ENCODE results near the gene PLD2.
A peak's percentile ranks its signal among the peaks of the same experiment; 100 is the strongest.

Gene PLD2

DNA sequence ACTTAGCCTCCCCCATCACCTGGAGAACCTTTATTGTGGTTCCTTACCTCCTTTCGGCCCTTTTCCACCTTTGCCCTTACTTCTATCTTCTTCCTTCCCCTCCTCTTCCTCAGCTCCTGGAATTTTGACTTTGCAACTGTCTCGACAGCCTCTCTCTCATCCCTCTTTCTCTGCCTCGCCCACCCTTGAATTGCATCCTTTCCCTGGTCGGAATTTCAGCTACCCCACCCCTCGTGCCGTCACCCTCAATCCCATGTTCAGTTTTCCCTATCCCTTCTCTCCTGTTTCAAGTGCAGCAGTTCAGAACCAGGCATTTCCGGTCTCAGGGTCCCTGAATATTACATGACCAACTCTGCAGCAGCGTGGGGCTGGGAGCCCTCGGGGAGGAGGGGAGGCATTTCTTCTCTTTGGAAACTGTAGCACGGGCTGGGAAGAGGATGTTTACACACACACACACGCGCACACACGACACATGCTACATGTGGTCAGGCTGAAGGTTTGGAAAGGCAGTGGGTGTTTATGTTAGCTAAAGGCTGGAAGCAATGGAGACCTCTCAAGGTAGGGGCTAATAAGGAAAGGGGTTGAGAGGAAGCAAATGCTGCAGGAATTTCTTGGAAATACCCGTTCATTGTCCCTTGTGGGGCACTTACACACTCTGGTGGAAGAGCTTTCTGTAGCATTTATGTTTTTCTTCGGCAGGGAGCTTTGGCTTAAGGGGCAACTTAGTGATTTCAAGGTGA, 27.2 kb downstream of the PLD2 start:
- peaks cover 17% of the 10 kb centered on the region for H3K4me1 ChIP-seq (ENCODE audit: control insufficient read depth, insufficient read depth, low read length)
- peak overlapping the region; percentile 82 for H3K9ac ChIP-seq (ENCODE audit: low read length)
- peak overlapping the region; percentile 88 for H3K4me3 ChIP-seq (ENCODE audit: low read depth, low read length)
- H3K27ac ChIP-seq (ENCODE audit: low read depth, low read length) = peak overlapping the region; percentile 51; the same call in 1 of the 2 replicates
- no peaks in the 10 kb centered on the region for H3K27me3 ChIP-seq (ENCODE audit: control insufficient read depth, insufficient read depth, low read length)
- H3K9me3 ChIP-seq (ENCODE audit: control insufficient read depth, insufficient read depth, low read depth, low read length) = no peaks in the 10 kb centered on the region
- H3K36me3 ChIP-seq (ENCODE audit: control insufficient read depth, insufficient read depth, low read length) = 0 out of 2 replicates have a peak, but pooled peaks cover 4% of the 10 kb centered on the region

DNA sequence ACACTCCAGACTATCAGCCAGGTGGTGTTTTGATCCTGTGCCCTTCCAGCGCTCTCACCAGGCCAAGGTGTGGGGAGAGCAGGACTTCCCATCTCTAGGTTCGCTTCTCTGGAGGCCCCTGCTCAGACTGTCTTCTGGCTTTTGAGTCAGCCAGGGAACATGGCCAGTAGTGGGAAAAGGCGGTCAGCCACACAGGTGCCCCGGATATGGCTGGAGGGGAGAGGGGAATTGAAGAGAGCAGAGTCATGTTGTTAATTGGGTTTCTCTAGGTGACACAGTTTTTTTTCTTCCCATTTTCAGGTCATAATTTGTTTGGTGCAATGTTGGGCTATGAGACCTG, 27.7 kb downstream of the PLD2 start:
- Histone ChIP-seq H3K36me3 (ENCODE audit: control insufficient read depth, insufficient read depth, low read length) (0 out of 2 replicates have a peak, but pooled peaks cover 4% of the 10 kb centered on the region), H3K4me1 (ENCODE audit: control insufficient read depth, insufficient read depth, low read length) (peaks cover 17% of the 10 kb centered on the region), H3K9ac (ENCODE audit: low read length) (peak overlapping the region; percentile 82), H3K4me3 (ENCODE audit: low read depth, low read length) (peak overlapping the region; percentile 88), H3K9me3 (ENCODE audit: control insufficient read depth, insufficient read depth, low read depth, low read length) (no peaks in the 10 kb centered on the region), H3K27me3 (ENCODE audit: control insufficient read depth, insufficient read depth, low read length) (no peaks in the 10 kb centered on the region), H3K27ac (ENCODE audit: low read depth, low read length) (no peak overlapping the region)

DNA sequence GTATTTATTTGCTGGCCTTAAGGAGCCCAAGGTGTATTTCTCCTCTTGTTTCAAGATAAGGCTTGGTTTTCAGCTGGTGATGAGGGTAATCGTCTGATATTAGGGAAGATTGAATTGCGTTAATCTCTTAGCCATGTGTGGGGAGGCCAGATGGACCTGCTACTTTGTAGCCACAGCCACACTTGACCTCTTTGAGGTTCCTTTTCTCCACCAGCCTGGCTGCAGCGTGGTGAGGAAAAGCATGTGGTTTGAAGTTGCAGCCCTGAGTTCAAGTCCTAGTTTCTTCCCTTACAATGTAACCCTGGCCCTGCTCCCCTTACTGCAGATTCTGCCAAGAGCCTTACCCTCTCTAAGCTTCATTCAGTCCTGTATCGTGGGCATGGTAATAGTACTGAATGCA, 29.3 kb downstream of the PLD2 start:
- no peak overlapping the region for H3K4me3 ChIP-seq (ENCODE audit: low read depth, low read length)
- no peaks in the 10 kb centered on the region for H3K27me3 ChIP-seq (ENCODE audit: control insufficient read depth, insufficient read depth, low read length)
- 0 out of 2 replicates have a peak, but pooled peaks cover 4% of the 10 kb centered on the region for H3K36me3 ChIP-seq (ENCODE audit: control insufficient read depth, insufficient read depth, low read length)
- H3K27ac ChIP-seq (ENCODE audit: low read depth, low read length) = no peak overlapping the region
- H3K9me3 ChIP-seq (ENCODE audit: control insufficient read depth, insufficient read depth, low read depth, low read length) = no peaks in the 10 kb centered on the region
- H3K4me1 ChIP-seq (ENCODE audit: control insufficient read depth, insufficient read depth, low read length) = peaks cover 22% of the 10 kb centered on the region
- no peak overlapping the region for H3K9ac ChIP-seq (ENCODE audit: low read length)

DNA sequence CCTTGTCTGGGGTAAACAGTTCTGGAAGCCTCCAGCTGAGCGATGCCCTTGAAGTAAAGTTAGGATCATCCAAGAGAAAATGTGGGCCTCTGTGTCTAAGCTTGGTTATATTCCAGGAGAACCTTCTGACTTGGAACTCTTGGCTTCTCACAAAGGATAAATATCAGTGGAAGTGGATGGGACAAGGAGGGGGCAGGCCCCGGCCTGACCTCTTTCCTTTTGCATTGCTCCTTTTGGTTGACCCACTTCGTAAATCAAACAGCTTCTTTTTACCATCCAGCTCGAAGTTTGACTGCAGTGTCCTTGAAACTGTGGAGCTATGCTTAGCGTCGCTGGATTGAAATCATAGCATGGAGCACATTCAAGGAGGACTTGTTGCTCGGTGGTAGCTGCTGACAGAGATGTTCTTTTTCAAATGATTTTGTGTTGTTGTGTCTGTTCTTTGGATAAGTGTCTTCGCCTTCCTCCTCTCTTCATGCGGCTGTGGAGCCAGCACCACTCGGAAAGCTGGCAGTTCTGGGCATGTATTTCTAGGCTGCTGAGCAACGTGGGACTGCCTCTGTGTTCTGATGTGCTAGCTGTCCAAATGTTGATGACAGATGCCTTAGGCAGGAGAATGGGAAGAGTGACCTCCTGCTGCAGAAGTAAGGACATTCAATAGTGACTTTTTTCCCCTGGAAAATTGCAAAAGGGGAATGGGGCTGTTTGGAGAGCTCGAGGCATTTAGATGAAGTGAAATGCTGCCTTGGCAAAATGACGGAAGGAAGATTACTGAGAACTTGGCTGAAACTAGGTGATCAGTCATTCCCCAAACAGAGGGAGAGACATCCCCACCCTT, 30.7 kb downstream of the PLD2 start:
- H3K4me1 ChIP-seq (ENCODE audit: control insufficient read depth, insufficient read depth, low read length) = peaks cover 22% of the 10 kb centered on the region
- H3K27me3 ChIP-seq (ENCODE audit: control insufficient read depth, insufficient read depth, low read length) = no peaks in the 10 kb centered on the region
- 0 out of 2 replicates have a peak, but pooled peaks cover 4% of the 10 kb centered on the region for H3K36me3 ChIP-seq (ENCODE audit: control insufficient read depth, insufficient read depth, low read length)
- no peak overlapping the region for H3K9ac ChIP-seq (ENCODE audit: low read length)
- no peak overlapping the region for H3K27ac ChIP-seq (ENCODE audit: low read depth, low read length)
- no peaks in the 10 kb centered on the region for H3K9me3 ChIP-seq (ENCODE audit: control insufficient read depth, insufficient read depth, low read depth, low read length)
- no peak overlapping the region for H3K4me3 ChIP-seq (ENCODE audit: low read depth, low read length)

DNA sequence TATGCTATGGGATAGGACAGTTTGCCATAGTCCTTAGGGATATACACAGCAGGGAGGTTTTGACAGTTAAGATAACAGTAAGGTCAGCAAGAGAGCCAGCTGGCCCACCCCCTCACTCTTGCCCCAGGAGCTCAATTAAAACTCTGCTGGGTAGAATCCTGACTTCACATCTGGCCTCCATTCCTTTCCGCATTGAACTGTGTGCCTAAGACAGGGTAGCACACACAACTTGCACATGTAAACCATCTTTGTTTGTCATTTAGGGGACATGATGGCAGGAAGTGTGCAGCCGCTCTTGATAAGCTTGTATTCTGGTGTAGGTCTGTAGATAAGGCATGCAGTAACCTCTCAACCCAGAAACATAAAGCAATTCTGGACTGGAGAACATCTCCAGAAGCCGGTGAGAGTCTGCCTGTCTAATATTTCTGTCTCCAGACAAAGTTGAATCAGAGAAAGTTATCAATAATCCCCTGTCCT, 31.4 kb downstream of the PLD2 start:
- no peaks in the 10 kb centered on the region for H3K9me3 ChIP-seq (ENCODE audit: control insufficient read depth, insufficient read depth, low read depth, low read length)
- no peaks in the 10 kb centered on the region for H3K27me3 ChIP-seq (ENCODE audit: control insufficient read depth, insufficient read depth, low read length)
- H3K36me3 ChIP-seq (ENCODE audit: control insufficient read depth, insufficient read depth, low read length) = 0 out of 2 replicates have a peak, but pooled peaks cover 4% of the 10 kb centered on the region
- H3K4me3 ChIP-seq (ENCODE audit: low read depth, low read length) = no peak overlapping the region
- H3K4me1 ChIP-seq (ENCODE audit: control insufficient read depth, insufficient read depth, low read length) = peaks cover 22% of the 10 kb centered on the region
- no peak overlapping the region for H3K9ac ChIP-seq (ENCODE audit: low read length)
- no peak overlapping the region for H3K27ac ChIP-seq (ENCODE audit: low read depth, low read length)

DNA sequence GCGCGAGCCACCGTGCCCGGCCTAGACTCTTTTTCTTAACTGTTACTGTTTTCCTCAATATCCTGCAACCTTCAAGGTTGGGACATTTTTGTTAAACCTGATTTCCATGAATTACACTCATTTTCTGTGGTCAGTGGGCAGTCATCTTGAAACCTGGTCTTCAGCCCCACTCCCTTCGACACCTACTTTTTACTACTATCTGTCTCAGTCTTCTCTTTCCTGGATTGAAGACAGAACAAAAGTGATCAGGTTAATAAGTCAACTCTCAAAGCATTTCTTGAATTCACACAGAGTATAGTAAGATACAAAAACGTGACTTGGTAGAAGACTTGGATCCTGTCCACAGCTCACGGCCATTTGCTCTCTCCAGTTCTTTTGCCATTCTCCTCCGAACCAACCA, 32.3 kb downstream of the PLD2 start:
- Histone ChIP-seq H3K27ac (ENCODE audit: low read depth, low read length) (no peak overlapping the region), H3K27me3 (ENCODE audit: control insufficient read depth, insufficient read depth, low read length) (no peaks in the 10 kb centered on the region), H3K36me3 (ENCODE audit: control insufficient read depth, insufficient read depth, low read length) (0 out of 2 replicates have a peak, but pooled peaks cover 4% of the 10 kb centered on the region), H3K4me1 (ENCODE audit: control insufficient read depth, insufficient read depth, low read length) (peaks cover 19% of the 10 kb centered on the region), H3K9ac (ENCODE audit: low read length) (no peak overlapping the region), H3K4me3 (ENCODE audit: low read depth, low read length) (no peak overlapping the region), H3K9me3 (ENCODE audit: control insufficient read depth, insufficient read depth, low read depth, low read length) (no peaks in the 10 kb centered on the region)

DNA sequence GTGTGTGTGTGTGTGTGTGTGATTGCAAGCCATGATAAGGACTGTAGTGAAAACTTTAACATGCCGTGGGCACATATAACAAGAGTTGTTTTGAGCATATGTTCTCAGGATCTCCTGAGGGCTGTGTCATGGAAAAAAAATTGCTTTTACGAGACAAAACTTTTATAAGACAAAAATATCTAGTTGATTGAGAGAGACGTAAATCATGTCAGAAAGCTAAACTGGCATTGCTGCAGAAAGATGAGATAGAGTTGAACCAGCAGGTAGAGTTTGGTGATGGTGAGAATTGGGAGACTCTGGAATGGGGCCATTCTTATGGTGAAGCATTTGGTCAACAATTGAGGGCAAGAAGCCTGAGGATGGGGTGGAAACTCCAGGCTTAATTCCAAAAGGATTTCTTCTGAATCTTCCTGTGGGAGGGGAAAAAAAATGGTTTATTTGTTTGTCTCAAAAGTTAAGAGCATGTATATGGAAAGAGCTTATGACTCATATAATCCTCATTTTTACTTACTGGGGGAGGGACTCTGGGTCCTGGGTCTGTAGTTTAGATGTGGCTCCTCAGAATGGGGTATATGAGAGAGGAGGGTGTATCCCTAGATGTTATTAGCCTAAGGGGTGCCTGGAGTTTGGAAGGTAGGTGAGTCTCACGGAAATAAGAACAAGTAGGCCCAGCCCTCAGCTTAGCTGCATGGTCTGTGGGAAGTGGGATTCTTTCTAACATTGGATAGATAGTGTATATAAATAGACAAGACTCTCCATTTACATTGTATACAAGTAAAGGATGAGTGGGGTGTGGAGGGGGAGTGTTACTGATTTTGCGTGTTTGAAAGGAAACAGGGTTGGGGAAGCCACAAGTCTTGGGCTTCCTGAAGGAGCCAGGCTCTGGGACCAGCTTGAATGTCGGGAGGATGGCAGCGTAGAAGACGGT, 33.3 kb downstream of the PLD2 start:
- Histone ChIP-seq H3K9me3 (ENCODE audit: control insufficient read depth, insufficient read depth, low read depth, low read length) (no peaks in the 10 kb centered on the region), H3K4me1 (ENCODE audit: control insufficient read depth, insufficient read depth, low read length) (peaks cover 12% of the 10 kb centered on the region), H3K36me3 (ENCODE audit: control insufficient read depth, insufficient read depth, low read length) (0 out of 2 replicates have a peak, but pooled peaks cover 4% of the 10 kb centered on the region), H3K27me3 (ENCODE audit: control insufficient read depth, insufficient read depth, low read length) (no peaks in the 10 kb centered on the region), H3K9ac (ENCODE audit: low read length) (no peak overlapping the region), H3K4me3 (ENCODE audit: low read depth, low read length) (no peak overlapping the region), H3K27ac (ENCODE audit: low read depth, low read length) (no peak overlapping the region)

DNA sequence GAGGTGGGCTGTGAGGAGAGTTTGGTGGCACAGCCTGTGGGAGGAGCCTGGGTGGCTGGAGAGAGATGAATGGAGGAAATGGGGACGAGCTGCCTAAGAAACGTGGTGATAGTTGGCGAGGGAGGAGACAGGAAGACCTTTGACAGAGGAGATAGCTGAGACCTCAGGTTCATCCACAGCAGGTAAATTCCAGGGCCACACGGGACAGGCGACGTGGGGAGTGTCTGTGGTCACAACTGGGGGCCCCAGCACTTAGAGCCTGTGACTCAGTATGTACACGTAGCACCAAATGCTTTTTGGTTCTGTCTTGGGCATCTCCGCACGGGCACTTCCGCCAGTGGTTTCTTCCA, 33.9 kb downstream of the PLD2 start:
- Histone ChIP-seq H3K9me3 (ENCODE audit: control insufficient read depth, insufficient read depth, low read depth, low read length) (no peaks in the 10 kb centered on the region), H3K27ac (ENCODE audit: low read depth, low read length) (no peak overlapping the region), H3K4me1 (ENCODE audit: control insufficient read depth, insufficient read depth, low read length) (peaks cover 9% of the 10 kb centered on the region; the same call in 1 of the 2 replicates), H3K4me3 (ENCODE audit: low read depth, low read length) (no peak overlapping the region), H3K27me3 (ENCODE audit: control insufficient read depth, insufficient read depth, low read length) (no peaks in the 10 kb centered on the region), H3K9ac (ENCODE audit: low read length) (no peak overlapping the region), H3K36me3 (ENCODE audit: control insufficient read depth, insufficient read depth, low read length) (0 out of 2 replicates have a peak, but pooled peaks cover 4% of the 10 kb centered on the region)

DNA sequence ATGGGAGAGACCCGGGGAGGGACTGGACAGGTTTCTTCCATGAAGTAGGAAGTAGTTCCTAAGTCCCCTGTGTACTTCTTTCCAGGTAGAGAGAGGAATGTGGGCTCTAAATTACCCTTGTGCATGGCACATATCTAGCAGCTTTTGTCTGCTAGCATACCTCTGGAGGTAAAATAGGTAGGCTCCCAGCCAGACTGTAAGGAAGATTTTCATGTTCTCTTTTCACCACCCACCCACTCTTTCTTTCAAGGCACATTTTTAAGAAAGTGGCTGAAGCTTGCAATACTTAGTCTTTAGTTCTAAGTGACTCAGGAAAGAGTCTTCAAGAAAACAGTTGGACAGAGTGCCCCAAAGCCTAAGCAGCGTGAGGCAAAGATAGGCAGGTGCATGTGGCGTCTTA, 35.4 kb downstream of the PLD2 start:
- no peaks in the 10 kb centered on the region for H3K27me3 ChIP-seq (ENCODE audit: control insufficient read depth, insufficient read depth, low read length)
- H3K4me1 ChIP-seq (ENCODE audit: control insufficient read depth, insufficient read depth, low read length) = peaks cover 10% of the 10 kb centered on the region; the same call in 1 of the 2 replicates
- H3K9ac ChIP-seq (ENCODE audit: low read length) = no peak overlapping the region
- no peak overlapping the region for H3K4me3 ChIP-seq (ENCODE audit: low read depth, low read length)
- H3K36me3 ChIP-seq (ENCODE audit: control insufficient read depth, insufficient read depth, low read length) = 0 out of 2 replicates have a peak, but pooled peaks cover 4% of the 10 kb centered on the region
- no peak overlapping the region for H3K27ac ChIP-seq (ENCODE audit: low read depth, low read length)
- H3K9me3 ChIP-seq (ENCODE audit: control insufficient read depth, insufficient read depth, low read depth, low read length) = no peaks in the 10 kb centered on the region

DNA sequence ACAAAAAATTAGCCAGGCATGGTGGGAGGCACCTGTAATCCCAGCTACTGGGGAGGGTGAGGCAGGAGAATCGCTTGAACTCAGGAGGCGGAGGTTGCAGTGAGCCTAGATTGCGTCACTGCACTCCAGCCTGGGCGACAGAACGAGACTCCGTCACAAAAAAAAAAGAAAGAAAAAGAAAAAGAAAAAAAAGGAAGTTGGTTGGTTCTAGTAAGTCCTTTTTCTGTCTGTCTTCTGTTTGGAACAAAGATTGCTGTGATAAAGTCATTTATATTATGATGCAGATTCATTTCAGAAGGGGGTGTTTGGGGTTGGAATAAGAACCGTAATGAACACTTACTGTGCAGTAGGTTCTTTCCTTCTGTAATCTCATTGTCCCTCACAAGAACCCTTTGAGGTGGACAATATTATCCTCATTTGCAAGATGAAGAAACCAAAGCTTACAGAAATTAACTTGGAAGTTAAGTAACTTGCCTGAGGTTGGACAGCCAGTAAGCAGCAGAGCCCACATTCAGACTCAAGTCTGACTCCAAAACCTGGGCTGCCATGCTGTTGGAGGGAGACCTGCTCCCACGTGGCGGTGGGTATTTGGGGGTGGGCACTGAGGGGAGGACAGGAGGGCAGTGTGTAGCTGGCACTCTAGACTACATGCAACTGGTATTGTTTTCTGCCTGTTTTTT, 36.5 kb downstream of the PLD2 start:
- no peak overlapping the region for H3K9ac ChIP-seq (ENCODE audit: low read length)
- no peak overlapping the region for H3K27ac ChIP-seq (ENCODE audit: low read depth, low read length)
- H3K36me3 ChIP-seq (ENCODE audit: control insufficient read depth, insufficient read depth, low read length) = no peaks in the 10 kb centered on the region

More for the DNA sequence above, 36.5 kb downstream of the PLD2 start:
- no peaks in the 10 kb centered on the region for H3K9me3 ChIP-seq (ENCODE audit: control insufficient read depth, insufficient read depth, low read depth, low read length)
- H3K4me3 ChIP-seq (ENCODE audit: low read depth, low read length) = no peak overlapping the region
- H3K4me1 ChIP-seq (ENCODE audit: control insufficient read depth, insufficient read depth, low read length) = peaks cover 15% of the 10 kb centered on the region; the same call in 1 of the 2 replicates
- no peaks in the 10 kb centered on the region for H3K27me3 ChIP-seq (ENCODE audit: control insufficient read depth, insufficient read depth, low read length)

All from HUES6 (cell line).